Measurements from ENCODE around the gene NDUFAF2. TPM values are rescaled to one million over a fixed set of nuclear protein-coding genes. Genes with fewer than 3 reads are reported as not detected.

NDUFAF2 gene
- total and polyA plus RNA-seq, 2 experiments from 2014 or later = 31.6 to 155 TPM

DNA sequence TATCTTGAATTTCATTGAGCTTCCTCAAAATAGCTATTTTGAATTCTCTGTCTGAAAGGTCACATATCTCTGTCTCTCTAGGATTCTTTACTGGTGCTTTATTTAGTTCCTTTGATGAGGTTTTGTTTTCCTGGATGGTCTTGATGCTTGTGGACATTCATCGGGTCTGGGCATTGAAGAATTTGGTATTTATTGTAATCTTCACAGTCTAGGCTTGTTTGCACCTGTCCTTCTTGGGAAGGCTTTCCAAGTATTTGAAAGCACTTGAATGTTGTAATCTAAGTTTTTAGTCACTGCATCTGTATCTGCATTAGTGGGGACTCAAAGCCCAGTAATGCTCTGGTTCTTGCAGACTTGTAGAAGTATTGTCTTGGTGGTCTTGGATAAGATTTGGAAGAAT, 169.4 kb downstream of the NDUFAF2 start (continued):
- TF ChIP-seq ZNF462 (CRISPR knock-in tag; IDR thresholded peaks at IDR 0.05) = no peak
- TF ChIP-seq POLR2AphosphoS5 (IDR thresholded peaks at IDR 0.05; ENCODE audit: low read depth) = no peak
- no peak for TF ChIP-seq REST (IDR thresholded peaks at IDR 0.05; ENCODE audit: unreplicated experiment)
- TF ChIP-seq ETS1 (IDR thresholded peaks at IDR 0.05) = no peak

DNA sequence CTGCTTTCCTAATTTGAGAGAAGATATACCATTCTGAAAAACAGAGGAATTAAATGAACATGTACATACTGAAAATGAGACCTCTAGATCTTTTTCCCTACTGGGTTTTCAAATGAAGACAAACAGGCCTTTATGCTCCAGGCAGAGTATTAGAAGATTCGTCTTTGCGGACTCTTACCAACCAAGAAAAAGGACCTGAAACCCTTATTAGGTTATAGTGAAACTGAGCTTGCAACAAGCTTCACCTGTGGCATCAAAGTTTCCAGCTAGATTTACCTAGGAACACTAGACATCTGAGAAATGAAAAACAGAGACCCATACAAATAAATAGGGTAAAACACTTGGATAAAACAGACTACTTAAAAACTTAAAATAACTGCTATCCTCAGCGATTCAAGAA, 171.0 kb downstream of the NDUFAF2 start:
- Mint-ChIP-seq H3K4me3 (no peak overlapping the region), H3K27ac (no peak overlapping the region)
- no peak overlapping the region for H3K27ac ChIP-seq (ENCODE audit: low read depth)
- TF ChIP-seq, protein P1, sequence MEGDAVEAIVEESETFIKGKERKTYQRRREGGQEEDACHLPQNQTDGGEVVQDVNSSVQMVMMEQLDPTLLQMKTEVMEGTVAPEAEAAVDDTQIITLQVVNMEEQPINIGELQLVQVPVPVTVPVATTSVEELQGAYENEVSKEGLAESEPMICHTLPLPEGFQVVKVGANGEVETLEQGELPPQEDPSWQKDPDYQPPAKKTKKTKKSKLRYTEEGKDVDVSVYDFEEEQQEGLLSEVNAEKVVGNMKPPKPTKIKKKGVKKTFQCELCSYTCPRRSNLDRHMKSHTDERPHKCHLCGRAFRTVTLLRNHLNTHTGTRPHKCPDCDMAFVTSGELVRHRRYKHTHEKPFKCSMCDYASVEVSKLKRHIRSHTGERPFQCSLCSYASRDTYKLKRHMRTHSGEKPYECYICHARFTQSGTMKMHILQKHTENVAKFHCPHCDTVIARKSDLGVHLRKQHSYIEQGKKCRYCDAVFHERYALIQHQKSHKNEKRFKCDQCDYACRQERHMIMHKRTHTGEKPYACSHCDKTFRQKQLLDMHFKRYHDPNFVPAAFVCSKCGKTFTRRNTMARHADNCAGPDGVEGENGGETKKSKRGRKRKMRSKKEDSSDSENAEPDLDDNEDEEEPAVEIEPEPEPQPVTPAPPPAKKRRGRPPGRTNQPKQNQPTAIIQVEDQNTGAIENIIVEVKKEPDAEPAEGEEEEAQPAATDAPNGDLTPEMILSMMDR (conservative IDR thresholded peaks at IDR 0.05; ENCODE audit: low read depth in 2 of 2) = no peak
- TF ChIP-seq EZH2 (IDR thresholded peaks at IDR 0.05; ENCODE audit: low read depth, unreplicated experiment) (no peak), REST (IDR thresholded peaks at IDR 0.05; ENCODE audit: unreplicated experiment) (no peak), ZNF114 (CRISPR knock-in tag; IDR thresholded peaks at IDR 0.05) (no peak), CREB1 (CRISPR knock-in tag; IDR thresholded peaks at IDR 0.05; ENCODE audit: low read depth) (no peak)

More for the DNA sequence above, 171.0 kb downstream of the NDUFAF2 start:
- Histone ChIP-seq H3K9me2 (ENCODE audit: insufficient read depth) (no peaks in the 10 kb centered on the region; the same call in 1 of the 2 replicates), H3K4me2 (no peak overlapping the region), H3F3A (replicated peaks; ENCODE audit: low read depth) (no peaks in the 10 kb centered on the region), H3K4me3 (no peak overlapping the region), H3K36me3 (ENCODE audit: insufficient read depth) (no peaks in the 10 kb centered on the region), H3K4me1 (ENCODE audit: insufficient read depth) (no peaks in the 10 kb centered on the region), H3K27me3 (ENCODE audit: insufficient read depth) (no peaks in the 10 kb centered on the region), H3K79me2 (replicated peaks; ENCODE audit: insufficient read depth) (no peaks in the 10 kb centered on the region), H4K20me1 (replicated peaks; ENCODE audit: insufficient read depth) (no peaks in the 10 kb centered on the region), H2AFZ (no peak overlapping the region)
- H3K36me3 Mint-ChIP-seq (ENCODE audit: low read depth) = peaks cover 6% of the 10 kb centered on the region; the same call in 2 of the 3 replicates
- H3K27me3 Mint-ChIP-seq (ENCODE audit: insufficient read depth, low read depth, poor library complexity) = no peaks in the 10 kb centered on the region
- H3K9me3 Mint-ChIP-seq = peaks cover 4% of the 10 kb centered on the region; the same call in 1 of the 3 replicates
- DNase-seq (ENCODE audit: low spot score) = no peak
- no peaks in the 10 kb centered on the region for H3K4me1 Mint-ChIP-seq
- ATAC-seq = no peak

Measured in GM23338 (cell line).